Adrenal gland (tissue), 5 donors: ENCODE data around the gene TMEM132D.

ENCODE experiments used
- POLR2A ChIP-seq, 2 donors: fragments of 450-650 bp; IDR thresholded peaks; one replicate each; pipeline ENCODE4 v1.6.1; 2017; ENCODE audit warnings: antibody characterized with exemption in 2 of 2, mild to moderate bottlenecking in 2 of 2, moderate library complexity in 1 of 2
- TF ChIP-seq, protein P1 (sequence below), 6 experiments: fragments of 450-650 bp in 4 of 6; fragments of 200-600 bp in 2 of 6; sonication (generic) in 1 of 6; IDR thresholded peaks; 1 replicate in 5 of 6; 2 replicates in 1 of 6; pipeline versions ENCODE4 v1.5.1 to v1.8.0; 2016 to 2021; ENCODE audit warnings: antibody characterized with exemption in 6 of 6, mild to moderate bottlenecking in 2 of 6, moderate library complexity in 1 of 6
- donor health status: DM: no; HTN: no; CAD: no.

GRCh38 chr12:129483111-129483893 is 420.5 kb downstream of the TMEM132D start:
- TF ChIP-seq, protein P1, sequence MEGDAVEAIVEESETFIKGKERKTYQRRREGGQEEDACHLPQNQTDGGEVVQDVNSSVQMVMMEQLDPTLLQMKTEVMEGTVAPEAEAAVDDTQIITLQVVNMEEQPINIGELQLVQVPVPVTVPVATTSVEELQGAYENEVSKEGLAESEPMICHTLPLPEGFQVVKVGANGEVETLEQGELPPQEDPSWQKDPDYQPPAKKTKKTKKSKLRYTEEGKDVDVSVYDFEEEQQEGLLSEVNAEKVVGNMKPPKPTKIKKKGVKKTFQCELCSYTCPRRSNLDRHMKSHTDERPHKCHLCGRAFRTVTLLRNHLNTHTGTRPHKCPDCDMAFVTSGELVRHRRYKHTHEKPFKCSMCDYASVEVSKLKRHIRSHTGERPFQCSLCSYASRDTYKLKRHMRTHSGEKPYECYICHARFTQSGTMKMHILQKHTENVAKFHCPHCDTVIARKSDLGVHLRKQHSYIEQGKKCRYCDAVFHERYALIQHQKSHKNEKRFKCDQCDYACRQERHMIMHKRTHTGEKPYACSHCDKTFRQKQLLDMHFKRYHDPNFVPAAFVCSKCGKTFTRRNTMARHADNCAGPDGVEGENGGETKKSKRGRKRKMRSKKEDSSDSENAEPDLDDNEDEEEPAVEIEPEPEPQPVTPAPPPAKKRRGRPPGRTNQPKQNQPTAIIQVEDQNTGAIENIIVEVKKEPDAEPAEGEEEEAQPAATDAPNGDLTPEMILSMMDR (IDR thresholded peaks at IDR 0.05) = no peak
- TF ChIP-seq POLR2A (IDR thresholded peaks at IDR 0.05) = no peak
